Vagina (tissue), 2 donors: ENCODE measurements around the gene TARS2.

ENCODE experiments used
- POLR2A ChIP-seq, 2 donors: fragments of 450-650 bp; IDR thresholded peaks; one replicate each; pipeline ENCODE4 v1.6.1; 2017; ENCODE audit warnings: antibody characterized with exemption in 2 of 2, mild to moderate bottlenecking in 2 of 2, moderate library complexity in 2 of 2
- TF ChIP-seq, protein P1 (sequence below), 3 experiments: fragments of 450-650 bp in 2 of 3; fragments of 200-600 bp in 1 of 3; sonication (generic) in 1 of 3; IDR thresholded peaks; one replicate each; pipeline ENCODE4 v1.5.1; 2017 to 2019; ENCODE audit warnings: antibody characterized with exemption in 3 of 3, mild to moderate bottlenecking in 2 of 3, moderate library complexity in 2 of 3

DNA sequence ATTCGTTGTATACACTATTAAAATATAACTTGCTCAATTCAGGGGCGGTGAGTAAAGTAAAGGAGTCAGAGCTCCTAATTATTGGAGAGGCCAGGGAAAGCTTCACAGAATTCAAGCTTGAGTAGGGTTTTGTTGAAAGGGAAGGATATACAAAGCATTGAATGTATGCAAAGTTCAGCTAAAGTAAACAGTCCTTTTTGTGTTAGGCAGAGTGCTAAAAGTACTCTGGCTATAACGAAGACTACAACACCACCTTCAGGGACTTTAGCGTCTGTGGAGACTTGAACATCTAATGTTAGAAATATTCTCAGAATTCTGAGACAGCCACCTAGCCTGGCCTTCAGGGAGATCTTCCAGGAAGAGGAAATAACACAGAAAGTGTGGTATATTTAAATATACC lies 29.4 kb downstream of the TARS2 start:
- TF ChIP-seq, protein P1, sequence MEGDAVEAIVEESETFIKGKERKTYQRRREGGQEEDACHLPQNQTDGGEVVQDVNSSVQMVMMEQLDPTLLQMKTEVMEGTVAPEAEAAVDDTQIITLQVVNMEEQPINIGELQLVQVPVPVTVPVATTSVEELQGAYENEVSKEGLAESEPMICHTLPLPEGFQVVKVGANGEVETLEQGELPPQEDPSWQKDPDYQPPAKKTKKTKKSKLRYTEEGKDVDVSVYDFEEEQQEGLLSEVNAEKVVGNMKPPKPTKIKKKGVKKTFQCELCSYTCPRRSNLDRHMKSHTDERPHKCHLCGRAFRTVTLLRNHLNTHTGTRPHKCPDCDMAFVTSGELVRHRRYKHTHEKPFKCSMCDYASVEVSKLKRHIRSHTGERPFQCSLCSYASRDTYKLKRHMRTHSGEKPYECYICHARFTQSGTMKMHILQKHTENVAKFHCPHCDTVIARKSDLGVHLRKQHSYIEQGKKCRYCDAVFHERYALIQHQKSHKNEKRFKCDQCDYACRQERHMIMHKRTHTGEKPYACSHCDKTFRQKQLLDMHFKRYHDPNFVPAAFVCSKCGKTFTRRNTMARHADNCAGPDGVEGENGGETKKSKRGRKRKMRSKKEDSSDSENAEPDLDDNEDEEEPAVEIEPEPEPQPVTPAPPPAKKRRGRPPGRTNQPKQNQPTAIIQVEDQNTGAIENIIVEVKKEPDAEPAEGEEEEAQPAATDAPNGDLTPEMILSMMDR (IDR thresholded peaks at IDR 0.05) = no peak
- no peak for TF ChIP-seq POLR2A (IDR thresholded peaks at IDR 0.05)
